Measurements from ENCODE around the gene OPCML.

The OPCML gene

DNA sequence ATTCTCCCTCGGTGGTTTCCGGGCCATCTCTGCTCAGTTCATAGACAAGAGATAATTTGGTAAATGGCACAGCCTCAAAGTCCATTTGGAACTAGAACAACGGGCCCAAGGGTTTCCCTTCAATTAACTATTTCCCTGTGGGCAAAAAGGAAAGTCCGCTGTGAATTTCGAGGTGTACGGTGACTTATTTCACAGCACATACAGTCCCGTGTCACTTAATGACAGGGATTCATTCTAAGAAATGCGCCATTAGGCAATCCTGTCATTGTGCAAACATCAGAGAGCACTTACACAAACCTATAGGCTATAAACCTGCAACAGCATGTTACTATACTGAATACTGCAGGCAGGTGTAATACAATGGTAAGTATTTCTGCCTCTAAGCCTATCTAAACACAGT, 551.6 kb downstream of the OPCML start:
- DNase-seq (ENCODE audit: low spot score): no peak

DNA sequence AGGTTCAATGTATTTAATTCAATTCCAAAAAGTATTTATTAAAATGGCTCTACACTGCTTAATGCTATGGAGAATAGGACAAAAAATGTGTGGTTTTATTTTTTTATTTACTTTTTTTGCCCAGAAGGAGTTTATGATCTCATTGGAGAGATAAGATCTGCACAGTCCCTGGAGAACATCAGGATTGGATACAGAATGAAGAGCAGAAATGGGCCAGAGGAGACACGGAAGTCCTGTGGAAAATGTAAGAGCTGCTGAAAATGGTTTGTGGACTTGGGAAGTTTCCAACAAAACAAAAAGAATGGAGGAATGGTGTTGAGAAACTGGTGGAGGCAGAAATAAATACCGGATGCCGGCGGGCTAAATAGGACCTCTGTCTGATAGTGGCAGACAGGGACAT, 554.6 kb downstream of the OPCML start:
- no peak for DNase-seq (ENCODE audit: low spot score)

DNA sequence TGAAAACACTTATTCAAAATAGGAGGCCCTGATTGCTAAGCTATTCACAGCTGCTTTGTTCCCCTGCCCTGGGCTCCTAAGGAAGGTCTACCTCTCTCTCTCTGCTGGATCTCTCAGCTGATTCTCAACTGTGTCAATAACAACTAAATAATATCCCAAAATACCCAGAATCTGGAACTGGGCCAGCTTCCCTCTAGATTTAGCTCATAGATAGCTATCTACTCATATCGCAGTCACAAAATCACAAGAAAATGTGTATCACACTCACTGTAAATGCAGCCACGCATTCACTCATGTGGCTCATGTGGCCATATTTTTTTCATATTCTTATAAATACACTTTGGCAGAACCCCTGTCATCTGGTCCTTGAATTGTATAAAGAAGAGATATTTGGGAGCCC, 555.1 kb downstream of the OPCML start:
- no peak for DNase-seq (ENCODE audit: low spot score)

DNA sequence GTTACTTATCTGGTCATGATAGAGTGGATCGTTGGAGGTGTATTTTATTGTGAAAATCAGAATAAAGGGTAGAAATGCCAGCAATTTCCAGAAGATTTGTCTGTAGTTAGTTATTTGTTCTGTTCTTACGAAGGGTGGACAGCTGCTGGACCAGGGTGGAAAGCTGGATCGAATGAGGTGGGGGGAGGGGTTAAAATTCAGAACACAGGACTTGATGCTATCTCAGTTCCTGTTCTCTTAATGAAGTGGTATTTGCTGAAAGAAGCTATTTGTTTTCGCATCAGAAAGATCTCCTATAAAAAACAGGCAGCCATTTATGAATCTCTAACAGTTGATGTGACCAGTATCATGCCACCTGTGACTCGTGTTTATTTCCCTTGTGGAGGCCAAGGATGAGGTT, 556.2 kb downstream of the OPCML start:
- no peak for DNase-seq (ENCODE audit: low spot score)

DNA sequence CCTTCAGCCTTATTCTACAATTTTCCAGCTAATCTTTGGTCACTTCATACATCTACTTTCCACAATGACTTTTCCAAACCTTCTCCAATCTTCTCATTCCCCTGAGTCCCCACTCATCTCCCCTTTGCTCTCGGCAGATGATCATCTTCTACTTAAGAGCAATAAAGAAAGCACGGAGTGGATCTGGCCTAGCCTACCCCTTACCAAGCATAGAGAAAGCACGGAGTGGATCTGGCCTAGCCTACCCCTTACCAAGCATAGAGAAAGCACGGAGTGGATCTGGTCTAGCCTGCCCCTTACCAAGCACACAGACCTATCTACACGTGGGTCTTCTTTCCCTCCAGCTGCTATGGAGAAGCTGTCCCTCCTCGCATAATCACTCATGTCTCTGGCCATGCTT, 558.6 kb downstream of the OPCML start:
- DNase-seq (ENCODE audit: low spot score): no peak

DNA sequence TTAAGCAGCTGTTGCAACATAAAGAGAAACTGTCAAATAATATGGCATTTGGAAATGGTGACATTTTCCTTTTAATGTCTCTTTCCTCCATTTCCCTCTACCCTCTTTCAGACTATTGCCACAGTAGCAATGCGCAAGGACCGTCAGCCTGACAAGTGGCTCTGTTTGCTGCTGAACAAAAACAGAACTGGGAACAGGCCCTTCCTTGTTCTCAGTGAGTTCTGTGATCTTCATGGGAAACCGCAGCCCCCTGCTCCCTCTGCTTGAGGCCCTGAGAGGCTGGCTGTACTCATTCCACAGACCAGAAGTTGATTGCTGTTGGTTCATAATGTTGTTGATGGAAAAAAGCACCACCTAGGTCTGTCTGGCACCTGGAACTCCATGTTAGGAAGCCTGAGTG, 559.7 kb downstream of the OPCML start:
- no peak for DNase-seq (ENCODE audit: low spot score)

DNA sequence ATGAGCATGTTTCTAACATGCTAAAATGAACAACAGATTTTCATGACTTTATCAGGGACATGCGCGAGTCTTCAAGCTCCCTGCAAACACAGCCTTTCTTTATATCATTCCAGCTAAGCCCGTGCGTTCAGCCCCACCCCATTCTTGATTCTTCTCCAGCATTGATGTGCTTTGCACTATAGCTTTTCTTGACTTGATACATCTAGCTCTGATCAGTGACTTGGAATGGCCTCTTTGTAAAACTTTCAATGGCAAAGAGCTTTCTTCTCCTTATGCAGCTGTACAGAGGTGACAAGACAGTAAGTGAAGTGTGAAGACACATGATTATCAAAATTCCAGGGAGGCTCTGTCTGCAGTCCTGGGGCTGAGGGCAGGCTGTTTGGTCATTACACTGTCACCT, 561.0 kb downstream of the OPCML start:
- DNase-seq (ENCODE audit: low spot score): no peak

DNA sequence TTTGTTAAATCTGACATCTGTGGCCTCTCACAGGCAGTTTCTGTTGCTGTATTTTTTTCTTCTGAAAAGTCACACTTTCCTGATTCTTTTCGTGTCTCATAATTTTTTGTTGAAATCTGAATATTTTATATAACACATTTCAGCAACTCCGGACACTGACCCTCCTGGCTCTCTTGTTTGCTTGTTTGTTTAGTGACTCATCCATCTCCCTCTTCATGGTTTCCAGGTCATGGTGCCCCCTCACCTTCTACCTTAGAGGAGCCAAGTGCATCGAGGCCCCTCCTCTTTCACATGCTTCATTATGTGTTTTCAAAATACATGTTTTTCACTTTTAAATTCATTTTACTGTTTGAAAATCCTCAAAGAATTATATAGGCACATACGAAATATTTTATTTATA, 562.4 kb downstream of the OPCML start:
- no peak for DNase-seq (ENCODE audit: low spot score)

DNA sequence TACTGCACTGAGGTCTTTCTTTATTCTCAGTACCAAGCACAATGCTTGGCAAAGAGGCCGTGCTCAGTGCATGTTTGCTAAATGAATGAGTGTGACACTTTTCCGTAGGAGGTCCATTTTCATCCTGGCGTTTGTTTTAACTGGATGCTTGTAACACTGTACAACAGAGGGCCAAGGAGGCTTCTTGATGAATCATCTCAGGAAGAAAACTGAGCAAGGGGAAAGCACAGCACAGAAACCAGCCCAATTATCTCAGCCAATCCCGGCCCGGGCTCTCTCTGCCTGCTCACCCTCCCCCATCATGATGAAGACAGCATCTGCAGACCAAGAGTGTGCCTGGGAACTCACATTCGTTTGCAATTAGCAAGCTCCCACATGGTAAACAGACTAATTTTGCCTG, 570.3 kb downstream of the OPCML start:
- DNase-seq (ENCODE audit: low spot score): no peak

DNA sequence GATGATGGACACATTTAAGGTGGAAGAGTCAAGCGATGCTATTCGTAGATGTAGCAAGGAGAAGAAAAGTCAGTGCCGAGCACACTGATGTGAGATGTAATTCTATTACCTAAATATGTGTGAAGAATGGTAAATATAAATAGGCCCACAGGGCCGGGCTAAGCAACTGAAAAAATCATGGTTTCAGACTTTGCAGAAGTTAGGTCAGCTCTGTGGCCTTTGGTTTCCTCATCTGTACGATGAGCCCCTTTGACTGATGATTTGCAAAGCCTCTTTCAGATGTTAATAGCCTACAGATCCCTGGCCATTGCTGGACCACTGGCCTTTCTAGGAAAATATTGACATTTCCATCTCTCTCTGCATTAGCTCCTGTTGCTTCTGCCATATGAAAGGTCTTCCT, 570.8 kb downstream of the OPCML start:
- DNase-seq (ENCODE audit: low spot score): no peak

DNA sequence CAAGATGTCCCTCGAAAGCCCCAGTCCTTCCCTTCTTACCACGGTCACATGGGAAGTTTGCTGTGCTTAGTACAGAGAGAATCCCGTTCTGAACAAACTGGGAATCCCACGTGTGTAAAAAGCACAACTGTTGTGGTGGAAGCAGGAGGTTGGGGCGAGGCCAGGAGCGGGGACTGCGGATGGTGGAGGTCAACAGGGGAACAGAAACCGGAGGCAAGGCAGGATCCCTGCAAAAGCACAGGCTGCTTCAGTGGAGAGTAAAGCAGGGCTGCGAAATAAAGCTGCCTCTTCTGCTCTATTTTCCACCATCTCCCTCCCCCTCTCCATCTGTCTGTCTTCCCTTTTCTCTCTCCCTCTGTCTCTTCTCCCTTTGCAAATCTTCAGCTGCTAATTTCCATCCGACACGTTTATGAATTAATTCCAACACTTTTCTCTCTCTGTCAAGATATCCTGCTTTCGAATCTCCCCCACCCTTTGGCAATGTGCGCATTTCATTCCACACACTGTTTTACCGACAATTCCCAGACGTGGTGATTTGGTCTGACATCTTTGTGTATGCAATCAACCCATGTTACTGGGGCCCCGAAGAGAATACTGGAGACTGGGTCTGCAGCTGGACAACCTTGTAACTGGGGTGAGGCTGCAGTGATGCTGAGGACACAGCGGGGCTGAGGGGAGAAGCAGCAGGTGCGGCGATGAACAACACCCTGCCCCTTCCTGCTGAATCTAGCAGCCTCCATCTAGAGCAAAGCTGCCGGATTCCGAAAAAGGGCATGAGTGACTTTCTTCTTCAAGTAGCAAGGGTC, 571.8 kb downstream of the OPCML start:
- DNase-seq (ENCODE audit: low spot score): no peak

DNA sequence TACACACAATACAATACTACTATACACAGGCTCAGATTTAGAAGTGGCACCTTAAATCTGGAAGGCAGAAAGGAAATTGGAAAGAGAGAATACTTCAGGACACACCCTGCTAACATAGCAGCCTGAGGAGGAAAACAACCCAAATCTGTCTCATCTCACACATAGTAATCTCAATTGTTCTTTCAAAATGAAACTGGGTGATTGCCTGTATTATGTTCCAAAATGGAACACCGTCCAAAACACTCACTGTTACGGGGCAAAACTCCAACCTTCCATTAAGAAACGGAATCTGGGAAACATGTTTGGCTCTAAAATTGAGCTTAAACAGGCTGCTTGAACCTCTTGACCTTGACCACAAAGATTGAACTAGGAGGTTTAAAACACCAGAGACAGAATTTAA, 572.6 kb downstream of the OPCML start:
- no peak for DNase-seq (ENCODE audit: low spot score)

DNA sequence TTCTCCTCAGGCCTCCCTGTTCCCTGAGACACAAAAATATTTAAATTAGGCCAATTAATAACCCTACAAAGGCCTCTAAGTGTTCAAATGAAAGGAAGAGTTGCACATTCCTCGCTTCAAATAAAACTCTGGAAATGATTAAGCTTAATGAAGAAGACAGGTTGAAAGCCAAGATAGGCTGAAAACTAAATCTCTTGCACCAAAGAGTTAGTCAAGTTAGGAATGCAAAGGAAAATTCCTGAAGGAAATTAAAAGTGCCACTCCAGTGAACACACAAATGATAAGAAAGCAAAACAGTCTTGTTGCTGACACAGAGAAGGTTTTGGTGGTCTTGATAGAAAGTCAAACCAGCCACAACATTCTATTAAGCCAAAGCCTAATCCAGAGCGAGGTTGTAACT, 574.4 kb downstream of the OPCML start:
- DNase-seq (ENCODE audit: low spot score): no peak

DNA sequence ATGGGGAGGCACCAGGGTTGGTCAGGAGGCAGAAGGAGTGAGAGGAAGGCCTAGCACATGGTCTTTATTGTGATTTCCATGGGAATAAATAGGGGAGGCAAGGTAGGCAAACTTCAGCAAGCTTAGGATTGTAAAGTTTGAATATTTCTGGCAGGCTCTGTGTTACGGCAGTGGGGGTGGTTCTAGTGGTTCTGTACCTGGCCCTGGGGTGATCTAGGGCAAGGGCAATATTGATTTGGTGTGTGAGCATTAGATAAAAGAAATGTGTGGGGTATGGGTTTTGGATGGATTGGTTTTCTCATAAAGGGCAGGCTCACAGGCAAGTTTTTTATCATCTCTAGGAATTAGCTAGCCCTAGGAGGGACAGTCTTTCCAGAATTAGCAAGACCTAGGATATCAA, 584.0 kb downstream of the OPCML start:
- DNase-seq (ENCODE audit: low spot score): no peak

DNA sequence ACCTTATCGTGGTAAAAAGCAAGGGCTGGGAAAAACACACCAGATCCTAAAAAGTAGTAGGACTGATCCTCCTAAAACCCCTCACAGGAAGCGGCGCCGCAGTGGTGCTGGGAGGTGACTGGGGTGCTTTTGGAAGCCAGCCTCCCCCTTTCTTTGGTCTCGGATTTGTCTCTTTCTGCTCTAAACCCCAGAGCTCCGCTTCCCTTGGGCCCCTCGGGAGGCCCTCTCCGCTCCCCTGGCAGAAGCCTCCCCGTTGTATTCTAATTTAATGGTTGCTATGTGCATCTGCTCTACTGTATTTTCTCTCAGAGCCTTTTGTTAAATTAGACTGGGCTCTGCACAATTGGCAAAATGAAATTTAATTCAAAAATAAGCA, 587.7 kb downstream of the OPCML start:
- DNase-seq (ENCODE audit: low spot score): no peak

DNA sequence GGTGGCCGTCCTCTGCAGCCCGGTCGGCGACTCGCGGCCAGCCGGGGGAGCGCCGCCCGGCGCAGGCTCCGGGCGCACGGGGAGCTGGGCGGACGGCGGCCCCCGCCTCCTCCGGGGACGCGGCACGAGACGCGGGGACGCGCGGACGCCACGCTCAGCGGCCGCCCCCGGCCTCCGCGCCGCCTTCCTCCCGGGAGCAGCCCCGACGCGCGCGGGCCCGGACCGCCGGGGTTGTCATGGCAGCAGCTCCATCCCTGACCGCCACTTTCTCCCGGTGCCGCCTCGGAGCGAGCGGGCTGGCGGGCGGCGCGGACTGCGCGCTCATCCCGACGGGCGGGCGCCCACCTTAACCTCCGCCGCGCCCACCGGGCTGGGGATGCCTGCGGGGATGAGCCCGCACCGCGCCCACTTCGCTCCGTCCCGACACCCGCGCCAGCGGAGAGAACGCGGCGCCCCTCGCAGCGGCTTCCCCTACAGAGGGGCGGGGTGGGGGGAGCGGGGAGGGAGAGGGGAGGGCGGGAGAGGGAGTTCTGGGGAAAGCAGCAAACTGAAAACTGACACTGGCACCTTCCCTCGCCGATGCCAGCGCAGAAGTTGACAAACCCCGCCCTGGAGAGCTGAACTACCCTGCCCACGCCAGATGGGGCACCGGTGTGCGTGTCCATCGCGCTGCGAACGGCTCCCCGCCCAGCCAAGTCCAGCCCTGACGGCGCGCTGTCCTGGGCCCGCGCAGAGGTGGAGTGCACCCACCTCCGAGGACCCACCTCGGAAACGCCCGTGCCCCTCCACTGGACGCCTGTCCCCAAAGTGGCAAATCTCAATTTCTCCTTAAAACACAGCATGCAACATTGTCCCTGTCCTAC, 588.4 kb downstream of the OPCML start:
- no peak for DNase-seq (ENCODE audit: low spot score)

DNA sequence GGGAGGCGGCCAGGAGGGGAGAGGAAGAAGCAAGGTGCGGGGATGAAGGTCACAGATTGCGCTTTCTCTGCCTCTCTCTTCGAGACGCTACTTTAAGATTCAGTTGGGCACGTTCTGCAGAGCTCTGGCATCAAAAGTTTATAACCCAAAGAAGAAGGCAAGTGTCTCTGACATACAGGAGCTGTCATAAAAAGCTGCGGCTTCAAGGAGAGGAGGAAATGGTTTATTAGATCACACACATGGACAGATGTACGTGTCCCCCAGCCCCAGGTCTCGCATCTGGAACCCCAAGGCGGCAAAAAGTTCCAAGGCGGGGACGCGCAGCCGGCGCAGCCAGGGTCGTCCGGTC, 589.0 kb downstream of the OPCML start:
- no peak for DNase-seq (ENCODE audit: low spot score)

DNA sequence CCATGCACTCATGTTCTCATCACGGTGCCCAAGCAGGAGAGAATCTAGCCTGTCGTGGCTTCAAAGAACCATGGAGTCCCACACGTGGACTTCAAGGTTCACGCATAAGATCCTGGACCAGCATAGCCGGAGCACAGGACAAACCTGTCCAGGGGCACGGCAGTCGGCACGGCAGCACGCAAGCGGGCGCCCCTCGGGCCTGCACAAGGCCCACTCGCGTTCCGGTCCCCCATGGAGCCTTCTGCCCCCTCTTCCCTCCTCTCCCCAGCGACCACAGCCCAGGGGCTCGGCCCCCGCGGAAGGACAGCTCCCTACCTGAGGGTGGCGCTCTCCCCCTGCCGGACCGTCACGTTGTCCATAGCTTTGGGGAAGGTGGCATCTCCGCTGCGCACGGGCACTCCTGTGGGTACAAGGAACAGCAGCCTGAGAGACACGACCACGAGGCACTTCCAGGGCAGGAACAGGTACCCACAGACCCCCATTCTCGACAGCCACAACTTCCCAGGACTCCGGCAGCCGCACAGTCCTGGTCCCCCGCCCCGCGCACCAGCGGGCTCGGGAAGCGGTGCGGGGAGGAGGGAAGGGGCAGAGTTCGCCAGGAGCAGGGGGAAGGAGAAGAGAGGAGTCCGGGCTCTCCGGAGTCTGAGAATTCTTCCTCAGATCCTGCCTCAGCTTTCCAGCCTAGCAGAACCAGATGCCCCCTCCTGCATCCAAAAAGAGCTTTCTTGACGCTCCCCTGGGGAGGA, 589.5 kb downstream of the OPCML start:
- no peak for DNase-seq (ENCODE audit: low spot score)

DNA sequence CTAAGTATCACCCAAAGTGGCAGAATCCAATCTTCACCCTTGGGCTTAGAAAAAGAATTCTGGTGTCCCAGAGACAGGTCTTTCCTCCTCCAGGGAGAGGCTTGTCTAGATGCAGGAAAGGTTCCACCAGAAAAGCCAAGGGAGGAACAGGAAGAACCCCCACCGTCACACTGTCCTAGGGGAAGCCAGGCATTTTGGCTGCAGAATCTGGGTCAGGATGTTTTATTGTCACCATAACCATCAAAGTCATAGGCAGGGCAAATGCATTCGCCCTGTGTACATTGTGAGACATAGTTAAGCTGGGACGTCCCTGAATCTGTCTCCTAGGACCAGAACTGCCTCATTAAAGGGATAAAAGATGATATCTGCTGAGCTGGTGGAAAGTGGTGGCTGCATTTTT, 590.5 kb downstream of the OPCML start:
- DNase-seq (ENCODE audit: low spot score): no peak

DNA sequence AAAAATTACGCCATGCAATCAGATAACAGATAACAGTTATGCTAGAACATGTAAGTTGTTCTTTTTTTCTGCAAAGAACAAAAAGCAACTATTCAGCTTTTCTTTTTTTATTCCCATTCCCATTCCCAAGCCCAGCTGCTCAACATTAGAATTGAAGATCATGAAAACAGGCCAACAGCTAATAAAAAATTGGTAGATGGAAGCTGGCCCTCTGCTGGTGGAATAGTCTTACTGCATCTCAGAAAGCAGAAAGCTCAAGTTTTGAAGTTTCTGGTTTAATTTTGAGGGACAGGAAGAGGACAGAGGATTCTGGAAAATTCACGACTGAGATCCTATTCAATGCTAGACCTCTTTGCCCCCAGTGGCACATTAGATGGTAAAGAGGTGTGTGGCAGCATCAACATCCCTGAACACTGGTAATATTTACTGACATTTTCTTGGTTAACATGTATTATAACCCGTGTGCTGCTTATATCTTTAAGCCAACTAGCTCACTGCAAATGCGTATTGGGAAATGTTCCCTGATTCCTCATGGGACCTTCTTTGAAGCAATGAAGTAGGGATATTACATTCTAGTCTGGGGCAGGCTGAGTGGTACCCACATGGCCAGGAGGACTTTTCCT, 591.2 kb downstream of the OPCML start:
- DNase-seq (ENCODE audit: low spot score): peak; percentile 5

DNA sequence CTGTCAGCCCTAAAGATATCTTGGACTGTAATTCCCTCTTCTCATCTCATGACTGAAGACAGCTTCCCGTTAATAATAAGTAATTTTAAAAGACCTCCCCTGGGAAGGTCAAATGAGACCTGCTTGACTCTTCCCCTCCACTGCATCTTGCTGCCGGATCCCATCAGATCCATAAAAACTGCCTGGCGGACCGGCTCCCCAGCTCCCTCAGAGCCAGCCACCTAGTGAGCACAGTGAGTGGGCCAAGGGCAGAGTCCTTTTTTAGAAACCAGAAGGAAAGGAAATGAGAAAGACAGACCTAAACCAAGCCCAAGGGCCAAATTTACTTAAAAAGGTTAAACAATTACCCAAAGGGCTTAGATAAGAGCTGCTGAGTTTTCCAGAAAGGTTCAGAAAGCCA, 595.3 kb downstream of the OPCML start:
- DNase-seq (ENCODE audit: low spot score): no peak

DNA sequence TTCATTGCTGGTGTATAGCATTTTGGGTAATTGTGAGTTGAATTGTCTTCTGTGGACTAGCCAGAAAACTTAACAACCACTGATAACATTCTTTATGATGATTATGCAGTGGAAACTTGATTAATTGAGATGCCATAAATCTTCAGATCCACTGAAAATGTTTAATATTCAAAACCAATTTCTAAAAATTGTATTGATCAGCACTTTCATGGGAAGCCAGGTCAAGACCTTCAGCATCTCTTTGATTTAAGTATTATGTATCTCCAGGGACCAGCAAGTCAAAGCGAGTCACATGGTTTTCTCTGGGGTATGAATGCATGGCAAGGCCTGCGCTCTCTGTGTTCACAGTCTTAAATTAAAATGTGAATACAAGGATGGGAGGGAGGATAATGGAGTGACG, 596.9 kb downstream of the OPCML start:
- DNase-seq (ENCODE audit: low spot score): no peak

DNA sequence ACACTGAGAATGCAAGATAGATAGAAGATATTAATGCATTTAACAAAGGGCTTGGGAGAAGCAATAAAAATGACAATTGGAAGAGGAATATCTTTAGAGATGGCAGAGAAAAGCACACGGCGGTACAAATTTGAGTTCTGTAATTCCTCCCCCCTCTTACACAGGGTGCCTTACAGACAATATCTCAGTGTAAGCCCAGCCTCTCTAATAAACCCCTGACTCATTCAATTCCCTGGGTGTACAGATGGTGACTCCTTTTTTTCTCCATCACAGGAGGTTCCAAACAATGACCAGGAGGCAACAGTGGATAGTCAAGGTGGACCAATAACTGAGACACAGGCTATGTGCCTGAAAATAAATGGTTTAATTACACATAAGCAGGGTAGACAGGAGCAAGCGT, 598.6 kb downstream of the OPCML start:
- DNase-seq (ENCODE audit: low spot score): no peak
